Activated CD4-positive, alpha-beta T cell treated with anti-CD3 and anti-CD28 coated beads, Interleukin-2, Interleukin-4, amounts not matched to agents 100 ng/mL and 50 ng/mL, durations not matched to agents 16 hours and 8 hours (primary cell): ENCODE data around the gene PRKCSH.
"Not testable (repeated sequence)": the region's sequence is repeated elsewhere in the genome, so short reads cannot be mapped to it uniquely, and the experiment has no call there.

Experiments
- DNase-seq: peaks from one replicate; pipeline ENCODE4 v3.0.0-alpha.2; 2020; ENCODE audit warnings: low spot score

The PRKCSH gene

DNA sequence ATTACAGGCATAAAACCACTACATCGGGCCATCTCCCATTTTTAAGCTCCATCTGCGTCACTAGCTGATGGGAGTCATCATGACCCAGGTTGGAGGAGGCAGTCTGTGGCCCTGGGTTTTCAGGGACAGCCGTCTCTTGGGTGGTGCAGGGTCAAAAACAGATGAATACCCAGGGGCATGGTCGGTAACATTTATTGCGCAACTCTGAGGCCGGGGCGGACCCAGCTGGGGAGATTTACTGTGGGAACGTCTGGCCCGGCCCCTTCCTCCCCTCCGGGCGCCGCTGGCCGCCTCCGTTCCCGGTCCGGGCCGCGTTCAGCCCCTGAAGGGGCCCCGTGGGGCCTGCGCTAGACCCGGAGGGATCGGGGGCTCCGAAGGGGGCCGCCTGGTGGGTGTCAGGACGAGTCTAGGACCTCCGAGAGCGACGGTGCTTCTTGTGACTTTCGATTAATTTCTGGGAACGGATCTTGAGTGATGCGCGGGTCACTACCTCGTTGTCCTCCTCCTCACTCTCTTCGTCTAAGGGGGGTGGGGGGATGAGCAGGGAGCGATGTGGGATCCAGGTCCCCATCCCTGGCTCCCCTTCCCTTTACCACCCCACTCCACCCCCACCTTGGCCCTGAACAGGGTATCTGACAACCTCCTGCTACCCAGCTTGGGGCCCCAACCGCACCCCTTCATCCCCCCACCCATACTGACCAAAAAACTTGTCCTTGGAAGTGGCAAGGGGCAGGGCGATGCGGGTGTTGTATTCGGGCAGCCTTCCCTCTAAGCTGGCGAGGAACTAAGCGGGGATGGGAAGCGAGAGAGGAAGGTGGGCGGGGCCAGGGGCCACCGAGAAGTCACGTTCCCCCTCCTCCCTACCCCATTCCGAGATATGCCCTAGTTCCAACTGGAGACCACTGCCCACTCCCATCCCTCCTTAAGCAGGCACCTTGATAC lies 14.7 kb upstream of the PRKCSH start:
- DNase-seq: no peak

DNA sequence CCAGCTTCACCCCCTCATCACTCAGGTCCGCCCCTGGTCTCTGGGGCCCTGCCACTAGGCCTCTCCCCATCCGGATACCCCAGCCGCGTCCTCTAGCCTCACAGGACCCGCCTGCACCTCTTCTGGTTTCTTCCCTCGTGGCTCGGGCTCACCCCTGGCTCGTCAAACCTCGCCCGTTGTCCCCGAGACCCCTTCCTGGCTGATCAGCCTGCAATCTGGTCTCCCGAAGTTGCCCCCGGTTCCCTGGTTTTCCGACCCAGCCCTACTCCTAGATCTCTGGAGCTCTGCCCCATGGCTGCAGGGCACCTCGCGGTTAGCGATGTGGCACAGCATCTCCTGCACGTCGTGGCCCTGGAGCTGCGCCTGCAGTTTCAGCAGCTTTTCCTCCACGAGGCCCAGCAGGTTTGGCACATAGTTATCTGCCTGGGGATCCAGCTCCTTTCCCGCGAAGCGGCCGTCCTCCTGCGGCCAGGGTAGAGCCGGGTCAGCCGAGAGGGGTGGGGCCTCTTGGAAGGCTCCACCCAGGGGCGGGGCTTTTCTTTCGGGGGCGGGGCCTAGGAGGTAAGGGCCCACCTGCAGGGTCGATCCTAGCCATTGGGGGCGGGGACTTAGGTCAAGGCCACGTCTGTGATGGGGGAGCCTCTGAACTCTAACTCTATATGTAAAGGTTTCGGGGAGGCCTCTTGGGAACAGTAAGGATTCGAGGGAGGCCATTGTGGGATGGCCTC lies 13.9 kb upstream of the PRKCSH start:
- peak; percentile 14 for DNase-seq

DNA sequence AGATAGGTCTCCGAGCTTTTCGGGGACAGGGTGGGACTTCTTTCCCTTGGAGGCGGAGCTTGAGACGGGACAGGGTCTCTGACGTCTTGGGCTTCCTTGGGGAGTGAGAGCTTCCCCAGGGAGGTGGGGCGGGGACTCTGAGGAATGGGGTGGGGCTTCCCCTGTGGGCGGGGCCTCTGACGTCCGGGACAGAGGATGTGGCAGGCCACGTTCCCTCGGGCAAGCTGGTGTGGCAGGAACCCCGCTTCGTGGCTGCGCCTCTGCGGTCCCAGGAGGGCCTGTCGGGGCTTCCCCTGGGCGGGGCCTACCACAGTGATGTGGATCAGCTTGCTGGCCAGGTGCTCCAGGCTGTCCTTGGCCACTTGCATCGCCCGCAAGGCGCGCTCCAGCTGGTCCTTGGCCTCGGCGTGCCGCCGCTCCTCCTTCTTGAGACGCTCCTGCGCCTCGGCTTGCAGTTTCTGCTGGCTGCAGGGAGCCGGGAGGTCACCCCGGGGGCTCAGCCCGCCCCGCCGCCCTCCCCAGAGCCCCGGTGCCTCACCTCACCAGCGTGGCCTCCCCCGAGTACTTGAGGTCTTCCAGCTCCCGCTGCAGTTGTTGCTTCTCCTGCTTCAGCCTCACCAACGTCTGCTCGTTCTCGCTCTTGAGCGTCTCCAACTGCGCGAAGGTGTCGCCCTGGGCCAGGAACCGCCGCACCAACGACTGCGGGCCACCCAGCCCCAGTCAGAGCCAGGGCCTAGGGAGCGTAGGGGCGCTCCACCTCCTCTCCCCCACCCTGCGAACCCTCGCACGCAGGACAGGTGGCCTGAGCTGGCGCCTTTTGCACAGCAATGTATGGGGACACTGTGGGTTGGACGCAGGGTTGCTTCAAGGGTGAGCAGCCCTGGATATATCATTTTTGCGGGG lies 13.0 kb upstream of the PRKCSH start:
- DNase-seq: peak; percentile 77

DNA sequence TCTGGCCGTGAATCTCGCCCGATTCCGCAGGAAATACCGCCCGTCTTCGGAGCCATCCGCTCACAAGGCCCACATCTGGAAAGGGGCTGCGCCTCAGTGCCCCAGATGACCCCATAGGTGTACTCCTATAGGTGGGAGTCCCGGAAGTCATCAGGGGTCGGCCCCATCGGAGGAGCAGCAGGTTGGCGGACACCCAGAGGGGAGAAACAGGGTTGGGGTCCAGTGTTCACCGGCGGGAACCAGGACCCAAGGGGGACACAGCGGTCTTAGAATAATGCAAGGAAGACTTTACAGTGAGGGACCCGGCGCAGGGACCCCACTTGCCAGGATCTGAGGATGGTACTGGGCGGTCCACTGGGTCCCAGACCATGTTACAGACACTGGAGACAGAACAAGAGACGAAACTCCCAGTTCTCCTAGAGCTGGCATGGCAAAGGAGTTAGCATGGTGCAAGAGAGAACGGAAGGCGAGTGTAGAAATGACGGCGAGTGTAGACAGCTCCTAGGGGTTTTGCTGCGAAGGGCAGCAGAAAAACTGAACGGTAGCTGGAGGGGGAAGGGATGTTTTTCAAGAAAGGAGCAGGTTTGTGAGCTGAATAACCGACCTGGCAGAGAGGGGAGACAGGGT lies 12.2 kb upstream of the PRKCSH start:
- DNase-seq: no peak

DNA sequence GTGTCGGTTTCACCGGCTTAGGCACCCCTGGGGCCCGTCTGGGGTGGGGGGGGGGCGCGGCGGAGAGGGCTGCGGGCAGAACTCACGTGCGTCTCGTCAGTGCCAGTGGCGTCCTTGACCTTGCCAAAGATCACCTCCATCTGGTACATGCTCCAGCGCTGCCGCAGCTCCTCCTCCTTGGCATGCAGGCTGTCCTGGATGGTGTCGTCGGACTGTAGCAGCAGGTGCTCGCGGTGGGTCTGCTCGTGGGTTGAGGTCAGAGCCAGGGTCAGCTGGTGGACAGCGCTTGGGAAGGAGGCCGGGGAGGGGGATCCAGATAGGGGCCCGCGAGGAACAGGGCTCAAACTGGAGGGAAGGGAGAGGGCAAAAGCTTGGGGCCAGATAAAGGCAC lies 11.6 kb upstream of the PRKCSH start:
- no peak for DNase-seq

DNA sequence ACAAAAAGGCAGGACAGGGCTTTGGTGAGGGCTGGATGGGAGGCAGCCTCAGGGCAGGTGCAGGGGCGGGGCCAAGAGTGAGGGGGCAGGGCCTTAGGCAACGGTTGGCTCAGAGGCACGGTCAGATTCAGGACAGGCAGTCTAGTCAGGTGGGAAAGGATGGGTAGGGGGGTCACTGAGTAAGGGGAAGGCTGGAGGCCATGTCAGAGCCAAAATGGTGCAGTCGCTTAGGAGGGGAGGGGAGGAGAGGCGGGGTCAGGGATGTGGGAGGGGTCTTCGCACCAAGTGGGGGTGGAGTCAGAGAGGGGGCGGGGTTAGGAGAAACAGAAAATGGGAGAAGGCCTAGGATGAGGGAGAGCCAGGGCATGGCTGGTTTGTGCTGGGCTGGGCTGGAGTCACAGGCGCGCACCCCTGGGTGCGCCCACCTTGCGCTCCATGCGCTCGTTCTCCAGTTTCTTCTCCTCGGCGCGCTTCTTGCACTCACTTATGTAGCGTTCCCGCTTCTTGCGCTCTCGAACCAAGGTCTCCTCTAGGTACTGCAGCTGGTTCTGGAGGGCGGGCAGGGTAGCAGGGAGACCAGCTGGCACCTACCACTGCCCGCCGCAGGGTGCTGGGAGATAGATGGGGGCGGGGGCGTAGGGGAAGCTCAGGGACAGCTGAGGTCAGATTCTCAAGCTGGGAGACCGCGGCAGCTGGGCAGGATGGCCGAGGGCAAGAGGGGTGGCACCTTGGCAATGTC lies 9.5 kb upstream of the PRKCSH start:
- no peak for DNase-seq

DNA sequence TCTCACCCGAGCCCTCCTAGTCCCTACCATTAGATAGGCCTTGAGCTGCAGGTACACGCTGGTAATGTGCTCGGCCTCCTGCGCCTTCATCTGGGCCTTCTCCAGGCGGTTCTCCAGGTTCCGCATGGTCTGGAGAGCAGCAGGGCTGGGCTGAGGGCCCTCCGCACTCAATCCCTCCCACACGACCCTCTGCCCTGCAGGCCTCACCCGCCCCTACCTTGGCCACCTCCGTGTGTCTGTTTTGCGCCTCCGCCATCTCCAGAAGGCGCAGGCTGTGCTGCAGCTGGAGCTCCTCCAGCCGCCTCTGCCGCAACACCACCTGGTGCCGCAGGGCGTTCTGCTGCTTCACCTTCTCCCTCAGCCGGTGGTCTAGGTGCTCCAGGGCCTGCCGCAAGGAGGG lies 8.8 kb upstream of the PRKCSH start:
- no peak for DNase-seq

DNA sequence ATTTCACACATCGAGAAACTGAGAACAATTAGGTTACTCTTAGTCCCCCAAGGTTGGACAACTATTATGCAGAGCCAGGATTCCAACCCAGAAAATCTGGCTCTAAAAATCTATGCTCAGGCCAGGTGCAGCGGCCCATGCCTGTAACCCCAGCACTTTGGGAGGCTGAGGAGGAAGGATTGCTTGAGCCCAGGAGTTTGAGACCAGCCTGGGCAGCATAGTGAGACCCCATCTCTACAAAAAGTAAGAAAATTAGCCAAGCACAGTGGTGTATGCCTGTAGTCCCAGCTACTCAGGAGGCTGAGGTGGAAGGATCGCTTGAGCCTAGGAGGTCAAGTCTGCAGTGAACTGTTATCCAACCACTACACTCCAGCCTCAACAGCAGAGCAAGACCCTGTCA lies 1.9 kb upstream of the PRKCSH start:
- DNase-seq: not testable (repeated sequence)

DNA sequence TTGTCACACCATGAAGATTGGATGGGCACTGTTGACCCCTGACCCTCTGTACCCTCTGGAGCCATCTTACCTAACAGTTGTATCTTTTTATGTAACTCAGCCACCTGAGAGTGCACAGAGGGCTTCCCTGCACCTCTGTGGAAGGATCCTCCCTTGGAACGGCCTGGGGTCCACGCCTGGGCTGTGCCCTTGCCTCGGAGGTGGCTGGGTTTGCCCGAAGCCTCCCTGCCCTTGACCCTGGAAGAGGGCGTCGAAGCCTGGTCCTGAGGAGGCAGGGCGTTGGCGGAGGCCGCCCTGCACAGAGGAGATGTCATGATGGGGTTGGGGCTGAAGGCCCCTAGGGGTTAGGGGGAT lies 755 bp upstream of the PRKCSH start:
- DNase-seq: no peak

DNA sequence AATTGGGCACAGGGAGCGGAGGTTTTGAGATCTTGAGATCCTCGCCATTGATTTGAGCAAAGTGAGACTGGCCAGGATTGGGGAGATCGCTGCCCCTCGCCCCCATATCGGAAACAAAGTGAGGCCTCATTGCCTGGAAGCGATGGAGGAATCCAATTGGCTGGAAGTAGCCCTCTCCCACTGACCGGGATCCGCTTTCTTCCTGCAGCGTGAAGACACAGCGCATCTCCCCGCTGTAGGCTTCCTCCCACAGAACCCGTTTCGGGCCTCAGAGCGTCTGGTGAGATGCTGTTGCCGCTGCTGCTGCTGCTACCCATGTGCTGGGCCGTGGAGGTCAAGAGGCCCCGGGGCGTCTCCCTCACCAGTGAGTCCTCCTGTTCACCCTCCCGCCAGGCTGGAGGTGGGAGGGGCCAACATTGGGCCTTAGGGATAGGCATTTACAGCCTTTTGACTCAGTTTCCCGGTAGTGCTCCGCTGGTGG lies 438 bp downstream of the PRKCSH start:
- peak; percentile 19 for DNase-seq

DNA sequence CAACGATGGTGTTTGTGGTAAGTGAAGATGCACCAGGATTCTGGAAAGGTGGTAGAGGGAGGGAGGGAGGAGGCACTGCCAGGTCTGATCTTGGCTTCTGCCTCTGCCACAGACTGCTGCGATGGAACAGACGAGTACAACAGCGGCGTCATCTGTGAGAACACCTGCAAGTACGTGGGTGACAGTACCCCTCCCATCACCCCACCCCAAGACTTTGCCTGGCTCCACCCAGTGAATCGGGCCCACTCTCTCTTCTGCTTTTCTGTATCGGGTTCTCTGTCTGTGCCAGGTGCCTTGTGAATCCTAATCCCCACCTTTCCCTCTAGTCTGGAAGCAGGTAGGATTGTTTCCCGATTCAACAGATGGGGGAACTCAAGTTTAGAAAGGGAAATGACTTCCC lies 2.5 kb downstream of the PRKCSH start:
- DNase-seq: no peak

DNA sequence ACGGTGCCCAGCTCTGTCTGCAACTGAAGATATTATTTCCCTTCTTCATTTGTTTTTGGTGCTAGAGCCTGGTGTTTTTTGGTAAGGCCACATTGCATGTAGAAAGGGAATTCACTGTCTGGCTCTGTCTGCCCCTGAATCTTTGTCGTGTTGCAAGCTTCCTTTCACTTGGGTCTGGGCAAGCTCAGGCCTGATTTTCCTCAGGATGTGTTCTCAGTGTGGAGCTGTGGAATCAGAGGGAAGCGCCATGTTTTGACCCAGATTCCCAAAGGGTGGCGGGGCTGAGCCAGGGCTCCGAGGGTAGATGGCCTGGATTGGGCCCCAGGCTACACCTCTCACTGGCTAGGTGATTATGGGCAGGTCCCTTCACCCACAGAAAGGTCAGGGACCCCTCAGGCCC lies 8.6 kb downstream of the PRKCSH start:
- no peak for DNase-seq

DNA sequence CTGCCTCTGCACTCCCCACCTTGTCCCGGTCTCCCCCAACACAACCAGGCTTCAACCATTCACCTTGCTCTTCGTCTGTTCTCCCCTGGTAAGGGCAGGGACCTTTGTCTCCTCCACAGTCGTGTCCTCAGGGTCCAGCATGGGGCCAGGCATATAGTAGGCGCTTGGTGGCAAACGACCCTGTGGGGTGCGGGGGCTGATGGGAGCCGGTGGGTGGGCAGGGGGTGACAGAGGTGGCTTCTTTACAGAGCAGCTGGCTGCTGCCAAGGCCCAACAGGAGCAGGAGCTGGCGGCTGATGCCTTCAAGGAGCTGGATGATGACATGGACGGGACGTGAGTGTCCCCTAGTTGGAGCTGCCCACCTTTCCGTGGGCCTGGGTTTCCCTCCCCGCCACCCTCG lies 9.7 kb downstream of the PRKCSH start:
- DNase-seq: no peak

DNA sequence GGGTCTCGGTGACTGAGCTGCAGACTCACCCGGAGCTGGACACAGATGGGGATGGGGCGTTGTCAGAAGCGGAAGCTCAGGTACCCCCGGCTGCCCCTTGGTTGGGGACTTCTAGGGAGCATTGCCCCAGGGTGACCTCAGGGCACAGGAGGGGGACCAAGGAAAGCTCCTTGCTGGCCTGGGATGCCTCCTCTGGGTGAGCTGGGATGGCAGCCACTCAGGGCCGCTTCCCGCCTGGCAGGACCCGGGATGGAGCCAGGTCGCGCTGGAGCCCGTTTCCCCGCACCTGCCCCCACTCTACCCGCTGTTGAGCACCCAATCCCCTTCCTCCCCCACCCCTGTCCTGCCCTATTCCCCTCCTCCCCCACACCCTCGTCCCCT lies 10.8 kb downstream of the PRKCSH start:
- DNase-seq: no peak

DNA sequence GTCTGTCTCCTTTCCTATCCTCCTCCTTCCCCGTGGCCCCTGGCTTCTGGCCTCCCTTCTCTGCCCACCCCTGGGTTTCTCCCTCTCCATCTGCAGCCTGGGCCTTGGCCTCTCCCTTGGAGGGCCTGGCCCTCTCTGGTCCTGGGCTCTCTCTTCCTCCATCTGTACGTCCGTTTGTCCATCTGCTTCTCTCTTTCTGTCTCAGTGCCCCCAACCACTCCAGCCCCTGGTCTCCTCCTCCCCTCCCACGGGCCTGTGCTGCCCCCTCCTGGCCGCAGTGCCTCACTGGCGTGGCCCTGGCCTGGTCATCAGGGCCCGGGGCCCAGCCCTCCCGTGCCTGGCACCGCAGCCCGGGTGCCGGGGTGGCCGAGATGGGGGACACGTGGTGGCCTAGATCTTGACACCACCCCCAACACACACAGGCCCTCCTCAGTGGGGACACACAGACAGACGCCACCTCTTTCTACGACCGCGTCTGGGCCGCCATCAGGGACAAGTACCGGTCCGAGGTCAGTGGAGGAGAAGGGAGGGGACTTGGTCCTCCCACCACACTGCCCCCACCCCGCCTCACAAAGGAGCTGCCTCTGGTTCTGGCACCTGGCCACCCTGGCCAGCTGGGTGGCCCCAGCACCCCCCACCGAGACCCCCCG lies 11.3 kb downstream of the PRKCSH start:
- no peak for DNase-seq

DNA sequence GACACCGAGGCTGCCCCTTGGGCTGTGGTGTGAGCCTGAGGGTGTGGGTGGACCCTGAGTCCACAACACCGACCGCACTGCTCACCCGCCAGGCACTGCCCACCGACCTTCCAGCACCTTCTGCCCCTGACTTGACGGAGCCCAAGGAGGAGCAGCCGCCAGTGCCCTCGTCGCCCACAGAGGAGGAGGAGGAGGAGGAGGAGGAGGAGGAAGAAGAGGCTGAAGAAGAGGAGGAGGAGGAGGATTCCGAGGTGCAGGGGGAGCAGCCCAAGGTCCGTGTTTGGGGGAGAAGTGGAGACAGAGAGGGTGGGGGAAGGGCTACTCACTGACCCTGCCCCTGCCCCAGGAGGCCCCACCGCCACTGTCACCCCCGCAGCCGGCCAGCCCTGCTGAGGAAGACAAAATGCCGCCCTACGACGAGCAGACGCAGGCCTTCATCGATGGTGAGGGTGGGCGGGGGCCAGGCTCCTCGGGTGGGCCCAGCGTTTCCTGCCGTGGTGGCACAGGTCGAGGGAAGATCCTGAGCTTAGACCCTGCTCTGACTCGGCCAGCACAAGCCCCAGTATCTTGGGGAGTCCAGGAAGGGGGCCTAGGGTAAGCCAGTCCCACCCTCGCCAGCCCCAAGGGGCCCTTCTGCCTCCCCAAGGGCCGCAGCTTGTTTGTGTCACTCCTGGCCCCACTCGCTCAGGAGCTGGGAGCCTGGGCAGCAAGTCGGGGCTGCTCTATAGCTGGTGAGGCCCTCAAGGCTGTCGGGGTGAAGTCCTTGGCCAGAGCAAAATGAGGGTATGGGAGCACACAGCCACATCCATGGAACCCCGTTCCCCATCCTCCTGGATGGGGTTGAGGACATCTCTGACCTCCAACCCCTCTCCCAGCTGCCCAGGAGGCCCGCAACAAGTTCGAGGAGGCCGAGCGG lies 12.2 kb downstream of the PRKCSH start:
- DNase-seq: no peak

DNA sequence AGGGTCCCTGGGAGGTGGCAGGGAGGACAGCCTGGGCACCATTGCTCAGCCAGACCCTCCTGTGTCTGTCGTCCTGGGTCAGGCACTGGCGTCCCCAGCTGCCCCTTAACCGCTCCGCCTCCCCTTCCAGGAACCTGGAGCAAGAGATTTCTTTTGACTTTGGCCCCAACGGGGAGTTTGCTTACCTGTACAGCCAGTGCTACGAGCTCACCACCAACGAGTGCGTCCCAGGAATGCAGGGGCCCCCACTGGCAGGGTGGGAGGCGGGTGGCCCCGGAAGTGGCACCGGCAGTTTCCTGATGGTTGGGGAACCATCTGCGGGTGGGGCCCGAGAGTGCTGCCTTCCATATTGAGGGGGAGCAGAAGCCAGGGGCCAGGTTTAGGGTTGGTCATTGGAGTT lies 13.0 kb downstream of the PRKCSH start:
- DNase-seq: no peak

DNA sequence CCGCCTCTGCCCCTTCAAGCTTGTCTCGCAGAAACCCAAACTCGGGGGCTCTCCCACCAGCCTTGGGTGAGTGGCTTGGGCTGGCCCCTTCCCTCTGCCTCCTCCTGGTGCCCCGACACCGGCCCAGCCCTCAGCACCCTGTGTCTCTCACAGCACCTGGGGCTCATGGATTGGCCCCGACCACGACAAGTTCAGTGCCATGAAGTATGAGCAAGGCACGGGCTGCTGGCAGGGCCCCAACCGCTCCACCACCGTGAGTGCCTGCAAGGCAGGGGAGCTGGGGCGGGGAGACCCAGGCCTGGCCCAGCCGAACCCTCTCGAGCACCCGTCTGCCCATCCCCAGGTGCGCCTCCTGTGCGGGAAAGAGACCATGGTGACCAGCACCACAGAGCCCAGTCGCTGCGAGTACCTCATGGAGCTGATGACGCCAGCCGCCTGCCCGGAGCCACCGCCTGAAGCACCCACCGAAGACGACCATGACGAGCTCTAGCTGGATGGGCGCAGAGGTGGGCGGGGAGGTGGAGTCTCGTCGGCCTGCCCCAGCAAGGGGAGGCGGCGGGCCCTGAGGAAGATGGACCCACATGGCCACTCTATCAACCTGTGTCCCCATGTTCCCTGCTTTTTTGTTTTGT lies 13.6 kb downstream of the PRKCSH start:
- DNase-seq: no peak
